Measurements from ENCODE around the gene TAS1R2. TPM values are rescaled to one million over a fixed set of nuclear protein-coding genes. Genes with fewer than 3 reads are reported as not detected.

The TAS1R2 gene
- total RNA-seq = not detected in 2 replicates

DNA sequence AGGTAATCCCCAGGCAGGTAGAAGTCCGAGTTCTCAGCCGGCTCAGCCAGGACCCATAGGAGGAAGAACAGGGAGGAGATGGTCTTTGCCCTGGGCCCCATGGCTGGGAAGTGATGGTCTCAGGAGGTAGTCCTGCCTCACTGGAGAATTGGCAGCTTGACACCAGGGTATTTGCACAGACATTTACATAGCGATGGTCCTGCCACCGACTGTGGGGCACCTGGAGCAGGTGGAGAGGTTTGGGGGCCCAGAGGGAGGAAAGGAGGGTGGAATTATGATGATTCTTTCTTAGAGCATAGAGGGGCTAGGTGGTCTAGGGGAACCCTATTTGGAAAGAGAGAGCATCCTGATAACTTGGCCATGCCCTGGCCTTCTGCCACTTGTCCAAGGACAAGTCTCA, at the start of gene TAS1R2:
Gene TAS1R2, minus strand, starts transcription at position 101 of the 400 bp plus-strand sequence. Its CDS starts 0 bp downstream, at position 101.

GRCh38 chr1:18902523-18903290, 43.2 kb upstream of the TAS1R2 start, which contains the start of gene ALDH4A1:
TSS of gene ALDH4A1 (minus strand) at chr1:18902555. CDS start at chr1:18902523, 32 bp downstream.

Other genes with a start within 250 kb of the TAS1R2 start
- 0.13 TPM in 1 of 2 replicates, not detected in the other for gene PAX7, start 228.8 kb downstream of the TAS1R2 start, total RNA-seq
- 12.0 and 12.7 TPM in 2 replicates for gene ALDH4A1, start 42.9 kb upstream of the TAS1R2 start, total RNA-seq
- gene IFFO2, start 97.0 kb upstream of the TAS1R2 start, total RNA-seq = 10.2 and 11.3 TPM in 2 replicates

All from aortic smooth muscle cell (primary cell).